ENCODE data around the gene SYT7.
A peak's percentile ranks its signal among the peaks of the same experiment; 100 is the strongest.

The SYT7 gene

GRCh38 chr11:61579676-61580270 is 1.1 kb downstream of the SYT7 start:
- DNase-seq, result no peak

GRCh38 chr11:61578819-61579675 is 1.8 kb downstream of the SYT7 start:
- no peak for DNase-seq

- DNase-seq, result peak; percentile 26
These were observed 3.3 kb downstream of the SYT7 start for GRCh38 chr11:61577383-61578118.

- DNase-seq, result no peak
These were observed 4.7 kb downstream of the SYT7 start for GRCh38 chr11:61575886-61576861.

- no peak for DNase-seq
These were observed 6.3 kb downstream of the SYT7 start for GRCh38 chr11:61574611-61575010.

GRCh38 chr11:61572913-61573312 is 8.0 kb downstream of the SYT7 start:
- DNase-seq, result no peak

- DNase-seq, result no peak
These were observed 9.0 kb downstream of the SYT7 start for GRCh38 chr11:61571869-61572268.

GRCh38 chr11:61571337-61571736 is 9.5 kb downstream of the SYT7 start:
- no peak for DNase-seq

GRCh38 chr11:61569701-61570100 is 11.2 kb downstream of the SYT7 start:
- DNase-seq, result no peak

GRCh38 chr11:61569018-61569417 is 11.9 kb downstream of the SYT7 start:
- DNase-seq, result no peak

- peak; percentile 63 for DNase-seq
These were observed 13.4 kb downstream of the SYT7 start for GRCh38 chr11:61567286-61568061.

GRCh38 chr11:61564936-61565696 is 15.8 kb downstream of the SYT7 start:
- no peak for DNase-seq

GRCh38 chr11:61560751-61561150 is 20.1 kb downstream of the SYT7 start:
- no peak for DNase-seq

- DNase-seq, result no peak
These were observed 24.3 kb downstream of the SYT7 start for GRCh38 chr11:61556621-61557020.

- DNase-seq, result no peak
These were observed 24.9 kb downstream of the SYT7 start for GRCh38 chr11:61555978-61556377.

- no peak for DNase-seq
These were observed 25.6 kb downstream of the SYT7 start for GRCh38 chr11:61555051-61555969.

- DNase-seq, result no peak
These were observed 26.5 kb downstream of the SYT7 start for GRCh38 chr11:61554172-61554988.

GRCh38 chr11:61553373-61554171 is 27.3 kb downstream of the SYT7 start:
- no peak for DNase-seq
